ENCODE measurements around the gene NFASC.

Gene NFASC

DNA sequence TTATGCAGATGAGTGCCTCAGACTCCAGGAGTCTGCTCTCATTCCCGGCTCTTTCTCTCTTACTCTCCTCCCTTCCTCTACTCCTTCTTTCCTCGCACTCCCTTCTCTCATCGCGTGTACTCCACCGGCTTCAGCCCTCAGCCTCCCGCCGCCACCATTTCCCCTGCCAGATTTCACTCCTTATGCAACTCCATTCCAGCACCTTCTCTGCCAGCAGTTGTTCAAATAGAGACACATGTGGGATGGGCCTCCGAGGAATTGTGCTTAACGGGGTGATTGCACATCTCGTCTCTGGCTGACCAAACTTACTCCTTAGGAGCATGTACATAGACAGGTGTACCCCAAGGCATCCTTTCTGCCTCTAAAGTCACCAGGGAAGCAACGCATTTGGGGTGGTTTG is 174.5 kb downstream of the NFASC start:
- no peaks in the 10 kb centered on the region for H3K4me1 ChIP-seq (ENCODE audit: control insufficient read depth, insufficient read depth, low read length)
- H3K9me3 ChIP-seq (ENCODE audit: control insufficient read depth, insufficient read depth, low read depth, low read length): no peaks in the 10 kb centered on the region
- no peaks in the 10 kb centered on the region for H3K36me3 ChIP-seq (ENCODE audit: control insufficient read depth in 2 of 2, insufficient read depth in 1 of 2, low read length in 2 of 2)
- POLR2A ChIA-PET: no interaction called here
- TF ChIP-seq ZNF776 (tag by site-specific recombination; IDR thresholded peaks at IDR 0.05; ENCODE audit: borderline replicate concordance) (no peak), WT1 (tag by site-specific recombination; IDR thresholded peaks at IDR 0.05) (no peak), GLIS2 (tag by site-specific recombination; IDR thresholded peaks at IDR 0.05) (no peak), SP2 (tag by site-specific recombination; IDR thresholded peaks at IDR 0.05) (no peak), ZNF623 (tag by site-specific recombination; IDR thresholded peaks at IDR 0.05) (no peak), ZNF629 (tag by site-specific recombination; IDR thresholded peaks at IDR 0.05) (no peak), ZNF510 (tag by site-specific recombination; IDR thresholded peaks at IDR 0.05; ENCODE audit: insufficient replicate concordance) (no peak), ZNF514 (tag by site-specific recombination; IDR thresholded peaks at IDR 0.05) (no peak), ZNF660 (tag by site-specific recombination; IDR thresholded peaks at IDR 0.05) (no peak), ZNF530 (tag by site-specific recombination; IDR thresholded peaks at IDR 0.05; ENCODE audit: low read depth) (no peak), ZXDB (tag by site-specific recombination; IDR thresholded peaks at IDR 0.05) (no peak)
- TF ChIP-seq, protein P1, sequence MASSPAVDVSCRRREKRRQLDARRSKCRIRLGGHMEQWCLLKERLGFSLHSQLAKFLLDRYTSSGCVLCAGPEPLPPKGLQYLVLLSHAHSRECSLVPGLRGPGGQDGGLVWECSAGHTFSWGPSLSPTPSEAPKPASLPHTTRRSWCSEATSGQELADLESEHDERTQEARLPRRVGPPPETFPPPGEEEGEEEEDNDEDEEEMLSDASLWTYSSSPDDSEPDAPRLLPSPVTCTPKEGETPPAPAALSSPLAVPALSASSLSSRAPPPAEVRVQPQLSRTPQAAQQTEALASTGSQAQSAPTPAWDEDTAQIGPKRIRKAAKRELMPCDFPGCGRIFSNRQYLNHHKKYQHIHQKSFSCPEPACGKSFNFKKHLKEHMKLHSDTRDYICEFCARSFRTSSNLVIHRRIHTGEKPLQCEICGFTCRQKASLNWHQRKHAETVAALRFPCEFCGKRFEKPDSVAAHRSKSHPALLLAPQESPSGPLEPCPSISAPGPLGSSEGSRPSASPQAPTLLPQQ (tag by site-specific recombination; IDR thresholded peaks at IDR 0.05): no peak
- TF ChIP-seq, protein P2, sequence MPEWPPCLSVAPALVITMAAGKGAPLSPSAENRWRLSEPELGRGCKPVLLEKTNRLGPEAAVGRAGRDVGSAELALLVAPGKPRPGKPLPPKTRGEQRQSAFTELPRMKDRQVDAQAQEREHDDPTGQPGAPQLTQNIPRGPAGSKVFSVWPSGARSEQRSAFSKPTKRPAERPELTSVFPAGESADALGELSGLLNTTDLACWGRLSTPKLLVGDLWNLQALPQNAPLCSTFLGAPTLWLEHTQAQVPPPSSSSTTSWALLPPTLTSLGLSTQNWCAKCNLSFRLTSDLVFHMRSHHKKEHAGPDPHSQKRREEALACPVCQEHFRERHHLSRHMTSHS (tag by site-specific recombination; IDR thresholded peaks at IDR 0.05): no peak
- TF ChIP-seq, protein P3, sequence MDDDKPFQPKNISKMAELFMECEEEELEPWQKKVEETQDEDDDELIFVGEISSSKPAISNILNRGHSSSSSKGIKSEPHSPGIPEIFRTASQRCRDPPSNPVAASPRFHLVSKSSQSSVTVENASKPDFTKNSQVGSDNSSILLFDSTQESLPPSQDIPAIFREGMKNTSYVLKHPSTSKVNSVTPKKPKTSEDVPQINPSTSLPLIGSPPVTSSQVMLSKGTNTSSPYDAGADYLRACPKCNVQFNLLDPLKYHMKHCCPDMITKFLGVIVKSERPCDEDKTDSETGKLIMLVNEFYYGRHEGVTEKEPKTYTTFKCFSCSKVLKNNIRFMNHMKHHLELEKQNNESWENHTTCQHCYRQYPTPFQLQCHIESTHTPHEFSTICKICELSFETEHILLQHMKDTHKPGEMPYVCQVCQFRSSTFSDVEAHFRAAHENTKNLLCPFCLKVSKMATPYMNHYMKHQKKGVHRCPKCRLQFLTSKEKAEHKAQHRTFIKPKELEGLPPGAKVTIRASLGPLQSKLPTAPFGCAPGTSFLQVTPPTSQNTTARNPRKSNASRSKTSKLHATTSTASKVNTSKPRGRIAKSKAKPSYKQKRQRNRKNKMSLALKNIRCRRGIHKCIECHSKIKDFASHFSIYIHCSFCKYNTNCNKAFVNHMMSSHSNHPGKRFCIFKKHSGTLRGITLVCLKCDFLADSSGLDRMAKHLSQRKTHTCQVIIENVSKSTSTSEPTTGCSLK (tag by site-specific recombination; IDR thresholded peaks at IDR 0.05): no peak
- no peak overlapping the region for H3K4me3 ChIP-seq (ENCODE audit: low read depth, low read length)
- CTCF ChIA-PET: no interaction called here
- no peak overlapping the region for H3K27ac ChIP-seq (ENCODE audit: extremely low read depth, low read depth, low read length)

DNA sequence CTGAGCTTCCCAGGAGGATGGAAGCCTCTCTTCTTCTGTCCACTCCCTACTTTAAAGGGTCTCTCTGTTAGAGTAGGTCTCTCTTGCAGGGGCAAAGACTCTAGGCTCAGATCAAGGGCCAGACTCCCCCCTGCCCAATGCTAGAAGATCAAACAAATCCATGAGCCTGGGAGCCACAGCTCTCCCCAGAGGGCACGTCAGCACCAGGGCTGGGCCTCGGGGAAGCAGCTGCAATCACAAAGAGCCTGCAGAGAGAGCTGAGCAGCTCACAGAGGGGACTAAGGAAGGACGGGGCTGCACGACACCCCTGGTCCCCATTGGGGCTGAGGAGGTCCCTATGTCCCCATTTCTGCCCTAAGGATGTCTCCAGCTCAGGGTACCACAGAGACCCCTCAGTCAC is 176.2 kb downstream of the NFASC start:
- H3K36me3 ChIP-seq (ENCODE audit: control insufficient read depth in 2 of 2, insufficient read depth in 1 of 2, low read length in 2 of 2): no peaks in the 10 kb centered on the region
- no peaks in the 10 kb centered on the region for H3K9me3 ChIP-seq (ENCODE audit: control insufficient read depth, insufficient read depth, low read depth, low read length)
- no peaks in the 10 kb centered on the region for H3K4me1 ChIP-seq (ENCODE audit: control insufficient read depth, insufficient read depth, low read length)
- POLR2A ChIA-PET: interaction anchor here (0.5 kb wide), 1 partner anchor 35 kb away, joined by 4 read pairs; no protein-coding TSS in a partner anchor
- CTCF ChIA-PET: interaction anchor here (0.5 to 0.9 kb wide), 2 partner anchors 15 to 53 kb away, joined by 3 read pairs; no protein-coding TSS in a partner anchor
- no peak overlapping the region for H3K27ac ChIP-seq (ENCODE audit: extremely low read depth, low read depth, low read length)
- H3K4me3 ChIP-seq (ENCODE audit: low read depth, low read length): no peak overlapping the region
- TF ChIP-seq ZNF221 (tag by site-specific recombination; IDR thresholded peaks at IDR 0.05; ENCODE audit: borderline replicate concordance) (no peak), ZNF830 (tag by site-specific recombination; IDR thresholded peaks at IDR 0.05; ENCODE audit: low read depth) (no peak), MZF1 (tag by site-specific recombination; IDR thresholded peaks at IDR 0.05; ENCODE audit: borderline replicate concordance) (no peak), ZNF211 (tag by site-specific recombination; IDR thresholded peaks at IDR 0.05; ENCODE audit: low read depth) (no peak), BCL11B (tag by site-specific recombination; IDR thresholded peaks at IDR 0.05; ENCODE audit: low read depth) (no peak), ZNF146 (tag by site-specific recombination; IDR thresholded peaks at IDR 0.05) (no peak)
- TF ChIP-seq, protein P4, sequence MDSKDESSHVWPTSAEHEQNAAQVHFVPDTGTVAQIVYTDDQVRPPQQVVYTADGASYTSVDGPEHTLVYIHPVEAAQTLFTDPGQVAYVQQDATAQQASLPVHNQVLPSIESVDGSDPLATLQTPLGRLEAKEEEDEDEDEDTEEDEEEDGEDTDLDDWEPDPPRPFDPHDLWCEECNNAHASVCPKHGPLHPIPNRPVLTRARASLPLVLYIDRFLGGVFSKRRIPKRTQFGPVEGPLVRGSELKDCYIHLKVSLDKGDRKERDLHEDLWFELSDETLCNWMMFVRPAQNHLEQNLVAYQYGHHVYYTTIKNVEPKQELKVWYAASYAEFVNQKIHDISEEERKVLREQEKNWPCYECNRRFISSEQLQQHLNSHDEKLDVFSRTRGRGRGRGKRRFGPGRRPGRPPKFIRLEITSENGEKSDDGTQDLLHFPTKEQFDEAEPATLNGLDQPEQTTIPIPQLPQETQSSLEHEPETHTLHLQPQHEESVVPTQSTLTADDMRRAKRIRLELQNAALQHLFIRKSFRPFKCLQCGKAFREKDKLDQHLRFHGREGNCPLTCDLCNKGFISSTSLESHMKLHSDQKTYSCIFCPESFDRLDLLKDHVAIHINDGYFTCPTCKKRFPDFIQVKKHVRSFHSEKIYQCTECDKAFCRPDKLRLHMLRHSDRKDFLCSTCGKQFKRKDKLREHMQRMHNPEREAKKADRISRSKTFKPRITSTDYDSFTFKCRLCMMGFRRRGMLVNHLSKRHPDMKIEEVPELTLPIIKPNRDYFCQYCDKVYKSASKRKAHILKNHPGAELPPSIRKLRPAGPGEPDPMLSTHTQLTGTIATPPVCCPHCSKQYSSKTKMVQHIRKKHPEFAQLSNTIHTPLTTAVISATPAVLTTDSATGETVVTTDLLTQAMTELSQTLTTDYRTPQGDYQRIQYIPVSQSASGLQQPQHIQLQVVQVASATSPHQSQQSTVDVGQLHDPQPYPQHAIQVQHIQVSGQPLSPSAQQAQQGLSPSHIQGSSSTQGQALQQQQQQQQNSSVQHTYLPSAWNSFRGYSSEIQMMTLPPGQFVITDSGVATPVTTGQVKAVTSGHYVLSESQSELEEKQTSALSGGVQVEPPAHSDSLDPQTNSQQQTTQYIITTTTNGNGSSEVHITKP (tag by site-specific recombination; IDR thresholded peaks at IDR 0.05): no peak
- TF ChIP-seq, protein P5, sequence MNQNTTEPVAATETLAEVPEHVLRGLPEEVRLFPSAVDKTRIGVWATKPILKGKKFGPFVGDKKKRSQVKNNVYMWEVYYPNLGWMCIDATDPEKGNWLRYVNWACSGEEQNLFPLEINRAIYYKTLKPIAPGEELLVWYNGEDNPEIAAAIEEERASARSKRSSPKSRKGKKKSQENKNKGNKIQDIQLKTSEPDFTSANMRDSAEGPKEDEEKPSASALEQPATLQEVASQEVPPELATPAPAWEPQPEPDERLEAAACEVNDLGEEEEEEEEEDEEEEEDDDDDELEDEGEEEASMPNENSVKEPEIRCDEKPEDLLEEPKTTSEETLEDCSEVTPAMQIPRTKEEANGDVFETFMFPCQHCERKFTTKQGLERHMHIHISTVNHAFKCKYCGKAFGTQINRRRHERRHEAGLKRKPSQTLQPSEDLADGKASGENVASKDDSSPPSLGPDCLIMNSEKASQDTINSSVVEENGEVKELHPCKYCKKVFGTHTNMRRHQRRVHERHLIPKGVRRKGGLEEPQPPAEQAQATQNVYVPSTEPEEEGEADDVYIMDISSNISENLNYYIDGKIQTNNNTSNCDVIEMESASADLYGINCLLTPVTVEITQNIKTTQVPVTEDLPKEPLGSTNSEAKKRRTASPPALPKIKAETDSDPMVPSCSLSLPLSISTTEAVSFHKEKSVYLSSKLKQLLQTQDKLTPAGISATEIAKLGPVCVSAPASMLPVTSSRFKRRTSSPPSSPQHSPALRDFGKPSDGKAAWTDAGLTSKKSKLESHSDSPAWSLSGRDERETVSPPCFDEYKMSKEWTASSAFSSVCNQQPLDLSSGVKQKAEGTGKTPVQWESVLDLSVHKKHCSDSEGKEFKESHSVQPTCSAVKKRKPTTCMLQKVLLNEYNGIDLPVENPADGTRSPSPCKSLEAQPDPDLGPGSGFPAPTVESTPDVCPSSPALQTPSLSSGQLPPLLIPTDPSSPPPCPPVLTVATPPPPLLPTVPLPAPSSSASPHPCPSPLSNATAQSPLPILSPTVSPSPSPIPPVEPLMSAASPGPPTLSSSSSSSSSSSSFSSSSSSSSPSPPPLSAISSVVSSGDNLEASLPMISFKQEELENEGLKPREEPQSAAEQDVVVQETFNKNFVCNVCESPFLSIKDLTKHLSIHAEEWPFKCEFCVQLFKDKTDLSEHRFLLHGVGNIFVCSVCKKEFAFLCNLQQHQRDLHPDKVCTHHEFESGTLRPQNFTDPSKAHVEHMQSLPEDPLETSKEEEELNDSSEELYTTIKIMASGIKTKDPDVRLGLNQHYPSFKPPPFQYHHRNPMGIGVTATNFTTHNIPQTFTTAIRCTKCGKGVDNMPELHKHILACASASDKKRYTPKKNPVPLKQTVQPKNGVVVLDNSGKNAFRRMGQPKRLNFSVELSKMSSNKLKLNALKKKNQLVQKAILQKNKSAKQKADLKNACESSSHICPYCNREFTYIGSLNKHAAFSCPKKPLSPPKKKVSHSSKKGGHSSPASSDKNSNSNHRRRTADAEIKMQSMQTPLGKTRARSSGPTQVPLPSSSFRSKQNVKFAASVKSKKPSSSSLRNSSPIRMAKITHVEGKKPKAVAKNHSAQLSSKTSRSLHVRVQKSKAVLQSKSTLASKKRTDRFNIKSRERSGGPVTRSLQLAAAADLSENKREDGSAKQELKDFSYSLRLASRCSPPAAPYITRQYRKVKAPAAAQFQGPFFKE (tag by site-specific recombination; IDR thresholded peaks at IDR 0.05; ENCODE audit: borderline replicate concordance): no peak
